ENCODE measurements around the gene FAM110D. TPM values are rescaled to one million over a fixed set of nuclear protein-coding genes. Genes with fewer than 3 reads are reported as not detected.

FAM110D gene
- total RNA-seq, 1 experiment from 2014 or later, result 0.16 TPM

DNA sequence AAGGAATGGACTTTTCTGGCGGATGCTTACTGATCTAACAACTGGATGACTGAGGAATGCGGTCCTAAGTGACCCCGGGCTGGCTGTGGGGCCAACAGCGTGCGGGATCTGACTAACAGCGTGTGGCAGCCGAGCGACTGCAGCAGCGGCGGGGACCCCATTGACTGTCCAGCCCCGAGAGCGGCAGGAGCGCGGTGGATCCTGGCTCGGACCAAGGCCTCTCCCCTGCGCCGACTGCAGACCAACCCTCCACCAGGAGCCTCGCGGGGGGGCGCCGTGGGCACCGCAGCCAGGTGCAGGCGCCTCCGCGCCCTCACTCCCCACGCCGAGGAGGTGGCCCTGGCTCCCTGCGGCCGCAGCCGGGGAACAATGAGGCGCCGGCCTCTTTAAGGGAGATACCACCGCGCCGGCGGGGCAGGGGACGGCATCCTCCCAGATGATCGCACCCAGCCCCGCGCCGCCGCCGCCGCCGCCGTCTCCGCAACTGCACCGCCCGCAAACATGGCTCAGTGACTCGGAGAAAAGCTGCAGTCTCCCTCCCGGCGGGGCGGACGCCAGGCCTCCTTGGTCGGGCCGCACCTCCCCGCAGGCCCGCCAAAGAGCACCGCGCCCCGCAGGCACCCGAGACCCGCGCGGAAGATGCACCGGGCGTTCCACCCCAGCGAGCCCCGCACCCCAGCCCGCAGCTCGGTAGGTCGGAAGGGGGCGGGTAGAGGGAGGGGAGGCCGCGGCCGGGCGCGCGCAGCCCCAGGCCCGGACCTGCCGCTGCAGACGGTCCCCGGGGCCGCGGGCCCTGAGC, 47.9 kb upstream of the FAM110D start:
- H3K36me3 Mint-ChIP-seq (ENCODE audit: insufficient read depth, unreplicated experiment), result peaks cover 4% of the 10 kb centered on the region
- H3K9me3 ChIP-seq, result no peaks in the 10 kb centered on the region
- no peaks in the 10 kb centered on the region for H3K27me3 Mint-ChIP-seq (ENCODE audit: insufficient read depth, unreplicated experiment)
- TF ChIP-seq, protein P1, sequence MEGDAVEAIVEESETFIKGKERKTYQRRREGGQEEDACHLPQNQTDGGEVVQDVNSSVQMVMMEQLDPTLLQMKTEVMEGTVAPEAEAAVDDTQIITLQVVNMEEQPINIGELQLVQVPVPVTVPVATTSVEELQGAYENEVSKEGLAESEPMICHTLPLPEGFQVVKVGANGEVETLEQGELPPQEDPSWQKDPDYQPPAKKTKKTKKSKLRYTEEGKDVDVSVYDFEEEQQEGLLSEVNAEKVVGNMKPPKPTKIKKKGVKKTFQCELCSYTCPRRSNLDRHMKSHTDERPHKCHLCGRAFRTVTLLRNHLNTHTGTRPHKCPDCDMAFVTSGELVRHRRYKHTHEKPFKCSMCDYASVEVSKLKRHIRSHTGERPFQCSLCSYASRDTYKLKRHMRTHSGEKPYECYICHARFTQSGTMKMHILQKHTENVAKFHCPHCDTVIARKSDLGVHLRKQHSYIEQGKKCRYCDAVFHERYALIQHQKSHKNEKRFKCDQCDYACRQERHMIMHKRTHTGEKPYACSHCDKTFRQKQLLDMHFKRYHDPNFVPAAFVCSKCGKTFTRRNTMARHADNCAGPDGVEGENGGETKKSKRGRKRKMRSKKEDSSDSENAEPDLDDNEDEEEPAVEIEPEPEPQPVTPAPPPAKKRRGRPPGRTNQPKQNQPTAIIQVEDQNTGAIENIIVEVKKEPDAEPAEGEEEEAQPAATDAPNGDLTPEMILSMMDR (IDR thresholded peaks at IDR 0.05; ENCODE audit: insufficient read depth in 1 of 2, low read depth in 1 of 2, low read length in 1 of 2, severe bottlenecking in 1 of 2, unreplicated experiment in 1 of 2), result no peak
- no TSS peak for BruUV-seq (replicated peaks)
- intact Hi-C loops (cut with micrococcal nuclease; ENCODE audit: unreplicated experiment), result no loop called here
- CTCF ChIA-PET, result interaction anchor here (1.0 to 2.0 kb wide), 2 partner anchors 34 to 215 kb away, joined by 3 to 7 read pairs; no protein-coding TSS in a partner anchor
- POLR2A ChIA-PET, result interaction anchor here (0.6 kb wide), 2 partner anchors 16 to 178 kb away, joined by 3 to 5 read pairs; no protein-coding TSS in a partner anchor
- peak; percentile 81 to 87 for DNase-seq
- no peaks in the 10 kb centered on the region for H3K36me3 ChIP-seq (ENCODE audit: control insufficient read depth, insufficient read depth, low read length)
- H3K4me1 Mint-ChIP-seq (ENCODE audit: low read depth, unreplicated experiment), result no peaks in the 10 kb centered on the region
- H3K9me3 Mint-ChIP-seq (ENCODE audit: unreplicated experiment), result no peaks in the 10 kb centered on the region
- peak overlapping the region; percentile 70 for H3K27ac Mint-ChIP-seq (ENCODE audit: unreplicated experiment)
- no peaks in the 10 kb centered on the region for H3K27me3 ChIP-seq (replicated peaks; ENCODE audit: control insufficient read depth, insufficient read depth, low read length)
- peak overlapping the region; percentile 90 for H3K4me3 Mint-ChIP-seq (ENCODE audit: unreplicated experiment)
- H3K4me1 ChIP-seq, result no peaks in the 10 kb centered on the region; the same call in 1 of the 2 replicates
- peak overlapping the region; percentile 97 for H3K4me3 ChIP-seq (ENCODE audit: low read depth, low read length)

DNA sequence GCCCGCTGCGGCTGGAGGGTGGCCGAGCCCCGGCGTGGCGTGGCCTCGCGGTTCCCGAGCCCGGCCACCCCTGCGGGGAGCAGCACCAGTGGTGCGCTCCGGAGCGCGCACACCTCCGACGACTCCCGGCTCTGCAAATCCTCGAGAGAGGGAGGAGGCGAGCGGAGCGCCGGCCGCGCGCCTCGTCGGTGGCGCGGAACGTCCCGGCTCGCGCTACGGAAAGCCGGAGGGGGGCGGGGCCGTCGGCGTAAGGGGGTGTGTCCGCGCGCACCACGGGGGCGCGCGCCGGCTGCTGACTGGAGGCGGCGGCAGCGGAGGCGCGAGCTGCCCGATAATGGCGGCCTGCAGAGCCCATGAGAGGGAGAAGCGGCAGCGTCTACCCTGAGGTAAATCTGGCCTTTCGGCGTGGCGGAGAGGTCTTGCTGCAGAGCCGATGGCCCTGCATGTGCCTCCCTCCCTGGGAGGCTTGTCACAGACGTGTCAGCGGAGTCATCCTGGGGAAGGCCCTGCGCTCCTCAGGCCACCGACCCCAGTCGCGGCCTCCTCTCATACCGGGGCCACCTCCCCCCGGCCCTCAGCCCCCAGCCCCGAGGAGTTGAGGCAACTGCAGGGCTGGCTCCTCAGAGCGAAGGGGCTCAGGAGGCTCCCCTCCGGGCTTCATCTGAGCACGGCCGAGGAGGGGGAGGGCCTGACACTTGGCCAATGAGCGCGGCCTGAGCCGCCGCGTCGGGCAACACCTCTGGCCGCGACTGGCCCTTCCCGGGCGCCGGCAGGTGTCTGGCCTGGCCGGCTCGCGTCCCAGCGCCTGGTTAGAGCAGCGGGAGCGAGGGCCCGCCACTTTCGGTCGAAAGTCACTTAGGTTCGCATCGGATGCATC, 47.1 kb upstream of the FAM110D start, which contains the start of gene PDIK1L:
TSS of gene PDIK1L (plus strand) at position 295 of the 877 bp plus-strand sequence. CDS start 2,485 bp downstream, outside the sequence.
- ChIA-PET CTCF (interaction anchor here (0.6 to 2.0 kb wide), 4 partner anchors 10 to 253 kb away, joined by 3 to 7 read pairs (median 3); no protein-coding TSS in a partner anchor), POLR2A (interaction anchor here (0.6 kb wide), 1 partner anchor 178 kb away, joined by 3 read pairs; no protein-coding TSS in a partner anchor)
- Histone ChIP-seq H3K27me3 (replicated peaks; ENCODE audit: control insufficient read depth, insufficient read depth, low read length) (no peaks in the 10 kb centered on the region), H3K36me3 (ENCODE audit: control insufficient read depth, insufficient read depth, low read length) (no peaks in the 10 kb centered on the region), H3K4me1 (no peaks in the 10 kb centered on the region; the same call in 1 of the 2 replicates), H3K9me3 (no peaks in the 10 kb centered on the region), H3K4me3 (ENCODE audit: low read depth, low read length) (peak within 1 kb of the TSS; percentile 97)
- intact Hi-C loops (cut with micrococcal nuclease; ENCODE audit: unreplicated experiment), result no loop called here
- TF ChIP-seq, protein P1 (IDR thresholded peaks at IDR 0.05; ENCODE audit: insufficient read depth in 1 of 2, low read depth in 1 of 2, low read length in 1 of 2, severe bottlenecking in 1 of 2, unreplicated experiment in 1 of 2), result no peak
- Mint-ChIP-seq H3K27me3 (ENCODE audit: insufficient read depth, unreplicated experiment) (no peaks in the 10 kb centered on the region), H3K36me3 (ENCODE audit: insufficient read depth, unreplicated experiment) (peaks cover 4% of the 10 kb centered on the region), H3K4me1 (ENCODE audit: low read depth, unreplicated experiment) (no peaks in the 10 kb centered on the region), H3K4me3 (ENCODE audit: unreplicated experiment) (peak within 1 kb of the TSS; percentile 90), H3K9me3 (ENCODE audit: unreplicated experiment) (no peaks in the 10 kb centered on the region), H3K27ac (ENCODE audit: unreplicated experiment) (peak within 1 kb of the TSS; percentile 76)
- DNase-seq, result peak; percentile 91 to 93
- BruUV-seq (replicated peaks), result no TSS peak

DNA sequence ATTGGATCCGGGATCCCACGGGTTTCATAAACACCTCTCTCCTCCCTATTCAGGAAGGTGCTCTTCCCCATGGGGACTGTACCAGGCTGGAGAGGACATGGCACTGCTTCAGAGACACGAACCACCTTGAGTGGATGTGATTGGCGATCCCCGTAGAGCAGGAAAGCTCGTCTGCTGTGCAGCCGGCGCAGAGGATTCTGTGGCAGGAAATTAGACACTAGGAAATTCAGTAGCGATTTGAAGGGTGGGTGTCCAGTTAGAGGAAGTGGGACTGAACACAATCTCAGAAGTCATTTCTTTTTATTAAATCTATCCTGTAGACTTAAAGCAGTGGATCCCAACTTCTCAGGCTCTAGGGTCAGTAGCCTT, 46.5 kb upstream of the FAM110D start:
- Histone ChIP-seq H3K27me3 (replicated peaks; ENCODE audit: control insufficient read depth, insufficient read depth, low read length) (no peaks in the 10 kb centered on the region), H3K9me3 (no peaks in the 10 kb centered on the region), H3K4me3 (ENCODE audit: low read depth, low read length) (peak overlapping the region; percentile 97), H3K36me3 (ENCODE audit: control insufficient read depth, insufficient read depth, low read length) (no peaks in the 10 kb centered on the region), H3K4me1 (no peaks in the 10 kb centered on the region; the same call in 1 of the 2 replicates)
- Mint-ChIP-seq H3K36me3 (ENCODE audit: insufficient read depth, unreplicated experiment) (peaks cover 6% of the 10 kb centered on the region), H3K9me3 (ENCODE audit: unreplicated experiment) (no peaks in the 10 kb centered on the region), H3K27ac (ENCODE audit: unreplicated experiment) (peak overlapping the region; percentile 76), H3K4me3 (ENCODE audit: unreplicated experiment) (peak overlapping the region; percentile 90), H3K4me1 (ENCODE audit: low read depth, unreplicated experiment) (no peaks in the 10 kb centered on the region), H3K27me3 (ENCODE audit: insufficient read depth, unreplicated experiment) (no peaks in the 10 kb centered on the region)
- no peak for DNase-seq
- no TSS peak for BruUV-seq (replicated peaks)
- ChIA-PET CTCF (interaction anchor here (2.0 kb wide), 1 partner anchor 32 kb away, joined by 7 read pairs; no protein-coding TSS in a partner anchor), POLR2A (no interaction called here)
- TF ChIP-seq, protein P1 (IDR thresholded peaks at IDR 0.05; ENCODE audit: insufficient read depth in 1 of 2, low read depth in 1 of 2, low read length in 1 of 2, severe bottlenecking in 1 of 2, unreplicated experiment in 1 of 2), result no peak
- intact Hi-C loops (cut with micrococcal nuclease; ENCODE audit: unreplicated experiment), result no loop called here

Measured in Caco-2 (cell line).